HG02981 (cell line): ENCODE data around the gene DAO.

ENCODE experiments used
- ATAC-seq: cut with Tn5 transposase; IDR thresholded peaks from one replicate; pipeline ENCODE4 v1.9.1; 2021; ENCODE audit warnings: mild to moderate bottlenecking, moderate library complexity; ENCODE audit not compliant: unreplicated experiment

DAO gene

GRCh38 chr12:108875280-108875679, 4.6 kb upstream of the DAO start:
- ATAC-seq: no peak

GRCh38 chr12:108875682-108876361, 4.1 kb upstream of the DAO start:
- no peak for ATAC-seq

DNA sequence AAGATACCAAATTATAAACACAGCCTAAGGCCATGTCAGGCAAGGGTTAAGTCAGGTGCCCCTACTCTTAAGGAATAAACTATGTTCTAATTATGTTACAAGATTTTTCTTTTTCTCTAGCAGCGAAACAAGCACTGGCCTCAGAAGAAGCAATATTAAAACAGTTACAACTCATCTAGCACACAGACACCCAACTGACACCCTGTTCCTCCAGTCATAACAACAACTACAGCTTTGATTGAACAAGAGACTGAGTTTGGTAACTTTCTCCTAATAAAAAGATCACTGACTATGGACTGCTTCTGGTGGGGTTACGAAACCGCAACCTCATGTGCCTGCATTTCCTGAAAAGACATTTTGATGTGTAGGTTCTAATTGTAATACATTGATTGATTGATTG, 3.3 kb upstream of the DAO start:
- ATAC-seq: no peak

DNA sequence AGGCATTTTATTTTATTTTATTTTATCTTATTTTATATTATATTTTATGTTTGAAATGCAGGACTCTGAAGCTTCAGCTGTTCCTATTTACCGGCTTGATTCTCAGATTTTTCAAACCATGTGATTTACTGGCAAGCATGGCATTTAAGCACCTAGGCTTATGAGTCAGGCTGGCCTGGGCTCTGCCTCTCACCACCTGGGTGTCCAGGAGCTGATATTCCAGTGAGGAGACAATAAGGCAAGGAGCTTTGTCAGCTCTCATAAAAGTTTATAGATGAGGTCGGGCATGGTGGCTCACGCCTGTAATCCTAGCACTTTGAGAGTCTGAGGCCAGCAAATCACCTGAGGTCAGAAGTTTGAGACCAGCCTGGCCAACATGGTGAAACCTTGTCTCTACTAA, 2.1 kb downstream of the DAO start:
- no peak for ATAC-seq

- ATAC-seq: no peak
These were observed 4.5 kb downstream of the DAO start for GRCh38 chr12:108884116-108885012.

- no peak for ATAC-seq
These were observed 7.2 kb downstream of the DAO start for GRCh38 chr12:108886873-108887629.

DNA sequence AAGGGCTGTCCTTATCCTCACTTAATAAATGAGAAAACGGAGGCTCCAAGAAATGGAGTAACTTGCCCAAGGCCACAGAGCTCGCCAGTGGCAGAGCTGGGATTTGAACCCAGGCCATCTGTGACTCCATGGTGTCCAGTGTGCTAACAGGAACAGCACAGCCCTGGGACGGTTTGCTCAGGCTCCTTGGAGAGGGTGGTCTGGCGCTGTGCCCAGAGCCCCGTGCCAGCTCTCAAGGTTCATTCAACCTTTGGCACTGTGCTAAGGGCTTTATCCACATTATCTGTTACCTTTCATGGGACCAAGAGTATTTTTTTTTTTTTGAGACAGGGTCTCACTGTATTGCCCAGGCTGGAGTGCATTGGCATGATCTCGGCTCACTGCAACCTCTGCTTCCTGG, 8.1 kb downstream of the DAO start:
- no peak for ATAC-seq

GRCh38 chr12:108890208-108890607, 10.3 kb downstream of the DAO start:
- no peak for ATAC-seq

- no peak for ATAC-seq
These were observed 15.4 kb downstream of the DAO start for GRCh38 chr12:108895220-108895802.

- ATAC-seq: no peak
These were observed 16.4 kb downstream of the DAO start for GRCh38 chr12:108896336-108896735.

DNA sequence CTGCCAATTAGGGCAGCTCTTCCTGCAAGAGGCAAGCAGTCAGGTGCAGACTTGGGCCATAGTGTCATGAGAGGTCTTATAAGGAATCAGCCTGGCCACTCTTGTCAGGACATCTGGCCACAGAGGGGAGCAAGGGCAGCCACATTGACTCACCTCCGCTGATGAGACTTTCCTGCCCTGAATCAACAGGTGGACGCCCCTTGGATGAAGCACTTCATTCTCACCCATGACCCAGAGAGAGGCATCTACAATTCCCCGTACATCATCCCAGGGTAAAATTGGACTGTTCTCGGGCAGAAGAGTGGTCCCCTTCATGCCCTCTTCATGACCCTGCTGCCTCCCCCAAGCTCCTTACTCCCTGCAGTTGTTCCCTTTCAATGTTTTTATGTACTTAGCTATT, 16.9 kb downstream of the DAO start:
- no peak for ATAC-seq

DNA sequence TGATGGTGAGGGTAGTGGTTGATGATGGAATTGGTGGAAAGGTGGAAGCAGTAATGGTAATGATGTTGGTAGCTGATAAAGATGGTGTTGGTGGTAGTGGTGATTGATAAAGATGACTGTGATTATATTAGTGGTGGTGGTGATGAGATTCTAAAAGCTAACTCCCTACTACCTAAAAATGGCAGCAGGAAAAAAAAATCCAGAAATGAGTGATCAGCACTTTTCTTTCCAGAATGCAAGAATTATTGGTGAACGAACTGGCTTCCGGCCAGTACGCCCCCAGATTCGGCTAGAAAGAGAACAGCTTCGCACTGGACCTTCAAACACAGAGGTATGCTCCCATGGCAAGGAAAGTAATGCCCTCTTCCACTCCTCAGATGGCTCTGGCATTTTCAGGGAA, 19.3 kb downstream of the DAO start:
- no peak for ATAC-seq

DNA sequence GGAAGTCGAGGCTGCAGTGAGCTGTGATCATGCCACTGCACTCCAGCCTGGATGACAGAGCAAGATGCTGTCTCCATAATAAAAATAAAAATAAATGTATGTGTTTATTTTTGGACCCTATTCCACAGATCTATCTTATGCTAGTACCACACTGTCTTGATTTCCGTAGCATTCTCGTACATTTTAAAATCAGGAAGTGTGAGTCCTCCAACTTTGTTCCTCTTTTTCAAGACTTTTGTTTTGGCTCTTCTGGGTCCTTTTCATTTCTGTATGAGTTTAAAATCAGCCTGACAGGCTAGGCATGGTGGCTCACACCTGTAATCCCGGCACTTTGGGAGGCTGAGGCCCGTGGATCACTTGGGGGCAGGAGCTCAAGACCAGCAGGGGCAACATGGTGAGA, 25.8 kb downstream of the DAO start:
- no peak for ATAC-seq

DNA sequence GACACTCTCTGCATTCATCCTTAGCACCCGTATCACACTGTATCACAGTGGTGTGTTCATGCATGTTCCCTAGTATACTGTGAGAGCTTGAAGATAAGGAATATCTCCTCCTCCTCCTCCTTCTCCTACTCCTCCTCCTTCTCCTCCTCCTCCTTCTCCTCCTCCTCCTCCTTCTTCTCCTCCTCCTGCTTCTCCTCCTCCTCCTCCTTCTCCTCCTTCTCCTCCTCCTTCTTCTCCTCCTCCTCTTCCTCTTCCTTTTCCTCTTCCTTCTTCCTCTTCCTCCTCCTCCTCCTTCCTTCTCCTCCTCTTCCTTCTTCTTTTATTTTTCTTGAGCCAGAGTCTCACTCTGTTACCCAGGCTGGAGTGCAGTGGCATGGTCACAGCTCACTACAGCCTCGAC, 27.1 kb downstream of the DAO start:
- no peak for ATAC-seq

DNA sequence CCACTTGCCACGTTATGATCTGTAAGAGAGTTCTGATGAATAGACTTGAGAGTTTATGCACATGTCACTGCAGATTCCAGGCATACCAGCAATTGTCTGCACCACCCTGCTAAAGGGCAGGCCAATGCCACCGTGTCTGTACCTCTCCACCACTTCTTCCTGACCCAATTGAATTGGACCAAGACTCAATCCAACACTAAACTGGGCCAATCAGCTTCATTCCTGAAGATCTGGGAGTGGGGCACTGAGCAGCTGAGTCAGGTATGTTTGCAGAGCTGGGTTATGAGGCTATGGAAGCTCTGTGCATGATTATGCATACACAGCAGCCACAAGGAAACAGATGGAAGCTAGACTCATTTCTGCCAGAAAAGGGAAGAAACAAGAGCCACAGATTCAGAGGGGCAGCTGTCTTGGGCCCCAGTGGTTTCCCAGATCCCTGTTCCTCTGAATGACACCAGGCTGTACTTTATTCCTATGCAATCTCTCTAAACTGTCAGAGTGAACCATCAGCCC, 28.0 kb downstream of the DAO start:
- no peak for ATAC-seq

DNA sequence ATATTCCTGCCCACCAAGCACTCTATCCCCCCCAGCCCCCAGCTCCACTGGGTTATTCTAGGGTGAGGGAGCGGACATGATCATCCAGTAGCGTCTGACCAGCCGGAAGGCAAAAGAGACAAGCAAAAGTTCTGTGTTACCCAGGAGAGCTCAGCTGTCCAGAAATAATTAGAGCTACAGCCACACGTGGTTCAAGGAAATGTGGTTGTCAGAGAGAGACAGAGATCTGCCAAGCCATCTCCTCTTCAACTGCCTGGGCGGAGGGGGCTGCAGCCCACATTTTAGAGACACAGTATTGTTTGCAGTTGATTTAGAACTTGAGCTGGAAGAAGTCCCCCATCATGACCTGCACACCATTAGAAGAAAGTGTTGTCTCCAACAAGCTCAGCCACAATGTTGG, 30.4 kb downstream of the DAO start:
- ATAC-seq: no peak

DNA sequence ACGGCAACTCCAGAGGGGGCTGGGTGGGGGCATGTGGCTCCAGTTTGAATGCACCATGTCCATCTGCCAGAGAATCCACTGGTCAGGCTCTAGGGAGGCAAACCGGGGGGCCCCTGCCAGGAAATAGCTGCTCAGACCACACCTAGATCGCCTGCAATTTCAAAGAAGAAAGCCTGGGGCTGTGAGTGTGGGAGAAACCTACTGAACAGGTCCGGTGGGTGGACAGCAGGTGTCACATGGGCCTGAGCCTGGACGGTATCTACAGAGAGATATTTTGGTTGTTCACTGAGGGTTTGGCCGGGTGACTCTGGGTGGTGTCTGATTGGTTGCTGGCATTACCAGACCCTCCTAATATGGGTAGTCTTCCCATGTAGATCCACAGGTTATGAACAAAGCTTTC, 32.0 kb downstream of the DAO start:
- ATAC-seq: no peak

DNA sequence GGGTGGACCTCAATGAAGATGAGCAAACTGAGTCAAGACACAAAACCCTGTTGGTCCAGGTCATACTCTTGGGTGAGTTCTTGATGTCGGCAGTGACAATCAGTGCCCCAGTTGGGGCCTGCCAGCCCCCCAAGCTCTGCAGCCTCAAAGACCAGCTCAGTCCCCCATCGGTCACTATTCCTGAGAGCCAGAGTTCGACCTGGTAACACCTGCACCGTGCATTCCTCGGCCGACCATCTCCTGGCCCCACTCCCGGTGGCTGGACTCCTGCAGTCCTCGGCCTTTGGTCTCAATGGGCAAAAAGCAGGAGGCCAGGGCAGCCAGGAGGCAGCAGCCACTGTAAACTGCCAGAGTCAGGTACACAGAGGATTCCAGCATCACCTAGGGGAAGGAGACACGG, 32.5 kb downstream of the DAO start:
- no peak for ATAC-seq

DNA sequence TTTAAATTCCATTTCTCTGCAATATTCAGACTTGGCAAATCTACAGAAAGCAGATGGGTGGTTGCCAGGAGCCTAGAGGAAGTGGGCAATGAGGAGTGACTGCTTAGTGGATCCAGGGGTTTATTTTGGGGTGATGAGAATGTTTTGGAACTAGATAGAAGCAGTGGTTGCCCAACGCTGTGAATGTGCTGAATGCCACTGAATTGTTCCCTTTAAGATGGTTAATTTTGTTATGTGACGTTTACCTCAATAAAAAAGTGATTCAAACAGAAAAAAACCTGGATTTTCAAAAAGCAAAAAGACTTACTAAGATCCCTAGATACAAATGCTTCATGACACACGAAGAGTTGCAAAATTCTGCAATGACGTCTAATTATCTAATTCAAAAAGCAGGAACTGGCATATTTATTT, 34.2 kb downstream of the DAO start:
- ATAC-seq: no peak

DNA sequence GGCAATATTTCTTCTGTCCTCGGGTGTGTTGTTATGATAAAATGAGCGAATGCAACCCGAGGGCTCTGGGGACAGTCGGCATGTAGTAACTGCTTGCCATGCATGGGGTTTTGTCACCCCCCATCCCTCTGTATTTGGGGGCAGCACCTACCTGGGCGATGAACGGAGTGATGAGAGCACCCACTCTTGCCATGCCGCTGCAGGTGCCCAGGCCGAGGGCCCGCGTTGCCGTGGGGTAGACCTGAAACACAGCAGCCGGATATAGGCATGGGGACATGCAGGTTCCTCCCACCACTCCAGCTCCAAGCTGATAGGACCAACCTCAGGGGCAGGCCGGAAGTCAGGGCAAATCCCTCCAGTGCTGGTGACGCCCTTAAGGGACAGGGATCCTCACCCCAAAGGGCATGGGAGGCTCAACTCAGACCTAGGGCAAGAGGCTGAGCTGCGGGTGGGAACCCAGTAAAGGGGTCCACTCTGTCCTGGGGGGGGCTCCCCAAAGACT, 35.8 kb downstream of the DAO start:
- no peak for ATAC-seq

DNA sequence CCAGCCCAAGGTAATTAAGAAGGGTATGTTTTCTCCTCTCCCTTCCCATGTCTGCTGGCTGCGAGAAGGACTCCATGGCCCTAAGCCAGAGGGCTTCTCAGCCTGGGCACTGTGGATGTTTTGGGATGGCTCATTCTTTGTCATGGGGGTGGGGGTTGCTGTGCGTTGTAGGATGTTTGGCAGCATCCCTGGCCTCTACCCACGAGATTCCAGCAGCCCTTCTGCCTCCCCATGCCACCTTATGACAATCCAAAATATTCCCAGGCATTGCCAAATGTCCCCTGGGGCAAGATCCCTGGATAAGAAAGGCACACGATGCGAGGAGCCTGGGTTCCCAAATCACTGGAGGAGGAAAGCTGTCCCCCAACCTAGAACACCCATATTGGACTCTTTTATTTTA, 36.4 kb downstream of the DAO start:
- no peak for ATAC-seq
